Tibial artery (tissue), 4 donors: ENCODE data around the gene CFAP69.
A peak's percentile ranks its signal among the peaks of the same experiment; 100 is the strongest.
"Not testable (repeated sequence)": the region's sequence is repeated elsewhere in the genome, so short reads cannot be mapped to it uniquely, and the experiment has no call there.

ENCODE experiments used
- DNase-seq, 2 donors: peaks; one replicate each; pipeline ENCODE4 v3.0.0-alpha.2; 2019
- H3K27ac ChIP-seq, 2 donors: fragments of 200-600 bp; sonication (generic) in 1 of 2; 1 replicate in 1 of 2; 2 replicates in 1 of 2; pipeline ENCODE4 v1.5.1; 2018 to 2019; ENCODE audit warnings: mild to moderate bottlenecking in 1 of 2
- H3K27me3 ChIP-seq, 2 donors: fragments of 200-600 bp; sonication (generic) in 1 of 2; one replicate each; pipeline versions ENCODE4 v1.5.1 to v1.6.0; 2016 to 2019
- H3K36me3 ChIP-seq, 3 donors: fragments of 200-600 bp; sonication (generic) in 2 of 3; one replicate each; pipeline ENCODE4 v1.5.1; 2016 to 2019; ENCODE audit warnings: mild to moderate bottlenecking in 2 of 3
- H3K4me1 ChIP-seq, 4 donors: fragments of 200-600 bp; sonication (generic) in 2 of 4; 1 replicate in 3 of 4; 2 replicates in 1 of 4; pipeline ENCODE4 v1.5.1; 2016 to 2019
- H3K4me3 ChIP-seq, 2 donors: fragments of 200-600 bp; sonication (generic) in 1 of 2; 1 replicate in 1 of 2; 2 replicates in 1 of 2; pipeline ENCODE4 v1.5.1; 2018 to 2019; ENCODE audit warnings: mild to moderate bottlenecking in 2 of 2
- H3K9me3 ChIP-seq, 3 donors: fragments of 200-600 bp; sonication (generic) in 1 of 3; one replicate each; pipeline ENCODE4 v1.5.1; 2016 to 2019
- CTCF ChIP-seq, 2 experiments: fragments of 200-600 bp in 1 of 2; fragments of 450-650 bp in 1 of 2; IDR thresholded peaks; one replicate each; pipeline ENCODE4 v1.5.1; 2017 to 2019; ENCODE audit warnings: antibody characterized with exemption in 2 of 2, mild to moderate bottlenecking in 1 of 2, moderate library complexity in 1 of 2
- intact Hi-C: fragments of 100-400 bp; cut with DNase I; formaldehyde crosslinking; loops from one replicate; pipeline ENCODE4 v1.15.0; 2023; ENCODE audit warnings: low total_unique reads

Gene CFAP69

DNA sequence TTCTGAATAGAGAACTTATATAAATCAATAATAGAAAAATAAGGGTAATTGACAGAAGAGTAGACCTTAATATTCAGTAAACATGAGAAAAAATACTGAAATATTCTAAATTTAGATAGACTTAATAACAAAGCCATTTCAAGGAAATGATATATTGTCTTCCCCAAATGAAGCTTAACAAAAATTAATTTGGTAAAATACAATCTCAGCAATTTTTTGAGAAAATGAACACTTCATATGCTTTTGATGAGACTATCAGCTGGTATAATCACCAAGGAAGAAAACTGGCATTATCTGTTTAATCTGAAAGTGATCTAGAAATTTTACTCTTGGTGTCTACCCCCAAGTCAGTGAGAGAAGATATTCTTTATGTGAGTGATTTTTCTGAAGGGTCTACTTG lies 77.9 kb downstream of the CFAP69 start:
- Histone ChIP-seq H3K4me1 (peaks cover 0 to 12% (median 8%) of the 10 kb centered on the region in 4 donors), H3K27ac (no peak overlapping the region), H3K27me3 (peaks cover 0 to 24% of the 10 kb centered on the region in 2 donors), H3K4me3 (no peak overlapping the region), H3K9me3 (no peaks in the 10 kb centered on the region), H3K36me3 (no peaks in the 10 kb centered on the region)
- no peak for DNase-seq
- TF ChIP-seq CTCF (IDR thresholded peaks at IDR 0.05), result no peak
- intact Hi-C loops, result no loop called here

DNA sequence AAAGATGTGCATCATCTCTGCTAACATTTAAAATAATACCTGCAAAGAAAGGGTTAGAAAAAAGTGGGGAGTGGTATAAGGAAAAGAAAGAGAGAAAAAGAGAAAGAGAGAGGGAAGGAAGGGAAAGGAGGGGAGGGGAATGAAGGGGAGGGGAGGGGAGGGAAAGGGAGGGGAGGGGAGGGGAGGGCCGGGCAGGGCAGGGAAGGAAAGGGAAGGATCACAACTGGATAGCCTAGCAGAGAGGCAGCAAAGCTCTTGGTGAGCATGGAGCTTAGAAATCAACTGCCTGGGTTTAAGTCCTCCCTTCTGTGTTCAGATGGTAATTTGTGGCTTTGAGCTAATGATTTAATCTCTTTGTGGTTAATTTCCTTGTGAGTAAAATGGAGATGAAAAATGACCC lies 81.5 kb downstream of the CFAP69 start:
- peaks cover 0 to under 1% (median 0%) of the 10 kb centered on the region in 4 donors for H3K4me1 ChIP-seq
- no peak for TF ChIP-seq CTCF (IDR thresholded peaks at IDR 0.05)
- H3K27ac ChIP-seq, result no peak overlapping the region
- peaks cover 0 to 8% of the 10 kb centered on the region in 2 donors for H3K27me3 ChIP-seq
- intact Hi-C loops, result no loop called here
- no peaks in the 10 kb centered on the region for H3K36me3 ChIP-seq
- no peaks in the 10 kb centered on the region for H3K9me3 ChIP-seq
- DNase-seq, result no peak
- H3K4me3 ChIP-seq, result no peak overlapping the region

DNA sequence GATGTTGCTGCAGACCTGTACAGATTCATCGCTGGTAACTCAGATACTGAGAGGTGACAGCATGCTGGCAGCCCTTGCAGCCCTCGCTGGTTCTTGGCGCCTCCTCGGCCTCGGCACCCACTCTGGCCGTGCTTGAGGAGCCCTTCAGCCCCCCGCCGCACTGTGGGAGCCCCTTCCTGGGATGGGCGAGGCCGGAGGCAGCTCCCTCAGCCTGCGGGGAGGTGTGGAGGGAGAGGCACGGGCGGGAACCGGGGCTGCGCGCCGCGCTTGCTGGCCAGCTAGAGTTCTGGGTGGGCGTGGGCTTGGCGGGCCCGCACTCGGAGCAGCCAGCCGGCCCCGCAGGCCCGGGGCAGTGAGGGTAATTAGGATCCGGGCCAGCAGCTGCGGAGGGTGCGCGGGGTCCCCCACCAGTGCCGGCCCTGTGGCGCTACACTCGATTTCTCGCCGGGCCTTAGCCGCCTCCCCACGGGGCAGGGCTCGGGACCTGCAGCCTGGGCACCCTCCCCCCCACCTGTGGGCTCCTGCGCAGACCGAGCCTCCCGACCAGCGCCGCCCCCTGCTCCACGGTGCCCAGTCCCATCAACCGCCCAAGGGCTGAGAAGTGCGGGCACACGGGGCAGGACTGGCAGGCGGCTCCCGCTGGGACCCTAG lies 89.3 kb downstream of the CFAP69 start:
- no peaks in the 10 kb centered on the region for H3K36me3 ChIP-seq
- no peaks in the 10 kb centered on the region for H3K9me3 ChIP-seq
- no peak overlapping the region for H3K4me3 ChIP-seq
- intact Hi-C loops, result no loop called here
- no peak overlapping the region for H3K27ac ChIP-seq
- no peak for DNase-seq
- no peaks in the 10 kb centered on the region for H3K4me1 ChIP-seq
- TF ChIP-seq CTCF (IDR thresholded peaks at IDR 0.05), result no peak
- H3K27me3 ChIP-seq, result peaks cover 0 to 6% of the 10 kb centered on the region in 2 donors

- DNase-seq, H3K36me3 ChIP-seq, H3K9me3 ChIP-seq, H3K4me3 ChIP-seq, H3K27ac ChIP-seq, H3K4me1 ChIP-seq, intact Hi-C loops, H3K27me3 ChIP-seq: not testable (repeated sequence)
Measured at GRCh38 chr7:90334926-90335325, 90.0 kb downstream of the CFAP69 start.

GRCh38 chr7:90337106-90337505 lies 92.1 kb downstream of the CFAP69 start:
- TF ChIP-seq CTCF (IDR thresholded peaks at IDR 0.05), result no peak
- no peak overlapping the region for H3K27ac ChIP-seq
- H3K4me3 ChIP-seq, result no peak overlapping the region
- no peaks in the 10 kb centered on the region for H3K4me1 ChIP-seq
- no peaks in the 10 kb centered on the region for H3K9me3 ChIP-seq
- H3K27me3 ChIP-seq, result peaks cover 0 to 6% of the 10 kb centered on the region in 2 donors
- no peaks in the 10 kb centered on the region for H3K36me3 ChIP-seq
- intact Hi-C loops, result no loop called here
- DNase-seq, result no peak

DNA sequence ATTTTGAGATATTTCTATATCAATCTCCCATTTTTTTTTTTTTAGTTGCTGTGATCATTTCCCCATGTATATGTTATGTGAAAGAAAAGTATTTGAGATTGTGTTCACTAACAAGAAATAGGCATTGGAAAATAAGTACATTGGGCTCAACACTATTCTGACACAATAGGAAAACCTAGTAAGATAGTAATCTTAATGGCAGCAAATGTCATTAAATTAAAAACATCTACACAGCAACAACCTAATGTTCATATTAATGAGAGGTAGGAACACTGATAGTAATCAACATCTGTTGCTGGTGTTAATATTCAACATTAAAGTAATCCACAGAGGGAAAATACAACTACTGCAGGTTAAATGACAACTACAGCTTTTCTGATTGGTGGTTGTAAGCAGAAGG lies 100.0 kb downstream of the CFAP69 start:
- intact Hi-C loops, result loop anchor here (5.0 kb wide), 1 partner anchor 57 kb away; the partner anchor contains the start of gene CLDN12
- TF ChIP-seq CTCF (IDR thresholded peaks at IDR 0.05), result no peak
- Histone ChIP-seq H3K4me1 (peaks cover 0 to 15% (median 8%) of the 10 kb centered on the region in 4 donors), H3K4me3 (no peak overlapping the region), H3K27ac (peak overlapping the region in 1 of 2 donors; percentile 90), H3K36me3 (no peaks in the 10 kb centered on the region), H3K9me3 (no peaks in the 10 kb centered on the region), H3K27me3 (no peaks in the 10 kb centered on the region)
- no peak for DNase-seq
